HFF-Myc (cell line): ENCODE data around the gene PRKCE.

Source experiments
- DNase-seq: peaks from one replicate; pipeline ENCODE4 v3.0.0-alpha.2; 2011; ENCODE audit warnings: low read depth; ENCODE audit errors: extremely low read depth
- H3K4me3 ChIP-seq: replicated peaks from 2 replicates; pipeline ENCODE4 v1.5.1; 2011; ENCODE audit warnings: low read depth, mild to moderate bottlenecking, control low read depth, low read length
- CTCF ChIP-seq: IDR thresholded peaks from 2 replicates; pipeline ENCODE4 v1.5.1; 2012; ENCODE audit warnings: mild to moderate bottlenecking, low read depth, low read length, control low read depth; ENCODE audit errors: missing control alignments

Gene PRKCE

DNA sequence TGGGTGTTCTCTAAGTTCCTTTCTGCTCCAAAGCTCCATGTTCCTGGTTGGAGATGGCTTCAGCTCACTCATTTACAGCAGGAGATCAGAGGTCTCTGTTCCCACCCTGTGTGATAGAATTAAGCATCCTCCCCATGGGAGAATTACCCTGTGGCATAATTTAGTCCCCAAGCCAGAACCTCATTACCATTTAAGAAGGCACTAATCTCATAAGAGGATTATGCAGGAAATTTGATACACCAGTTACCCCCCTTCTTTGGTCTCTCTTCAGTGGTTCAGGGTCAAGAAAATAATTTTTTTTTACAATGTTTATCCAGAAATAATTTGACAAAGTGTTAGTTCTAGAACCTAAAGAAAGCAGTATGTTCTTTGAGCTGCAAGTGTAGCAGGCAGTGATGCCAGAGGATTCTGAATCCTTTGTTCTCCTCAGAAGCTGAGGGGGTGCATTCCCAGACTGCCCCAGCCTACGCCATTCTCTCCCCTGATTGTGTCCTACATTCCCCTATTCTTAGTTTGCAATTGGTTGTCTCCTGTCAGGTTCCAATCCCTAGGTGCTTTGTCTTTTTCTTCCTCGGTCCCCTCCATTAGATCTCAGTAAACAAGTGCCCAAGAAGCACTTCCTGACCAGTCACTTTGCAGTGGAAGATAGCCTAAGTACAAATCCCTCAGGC, 163.6 kb downstream of the PRKCE start:
- no peak for TF ChIP-seq CTCF
- H3K4me3 ChIP-seq: no peak overlapping the region
- no peak for DNase-seq

GRCh38 chr2:45816272-45816671, 164.8 kb downstream of the PRKCE start:
- DNase-seq: no peak
- no peak for TF ChIP-seq CTCF
- no peak overlapping the region for H3K4me3 ChIP-seq

GRCh38 chr2:45818591-45818990, 167.1 kb downstream of the PRKCE start:
- DNase-seq: no peak
- TF ChIP-seq CTCF: no peak
- H3K4me3 ChIP-seq: no peak overlapping the region

GRCh38 chr2:45820048-45820447, 168.6 kb downstream of the PRKCE start:
- no peak for DNase-seq
- no peak overlapping the region for H3K4me3 ChIP-seq
- TF ChIP-seq CTCF: no peak

DNA sequence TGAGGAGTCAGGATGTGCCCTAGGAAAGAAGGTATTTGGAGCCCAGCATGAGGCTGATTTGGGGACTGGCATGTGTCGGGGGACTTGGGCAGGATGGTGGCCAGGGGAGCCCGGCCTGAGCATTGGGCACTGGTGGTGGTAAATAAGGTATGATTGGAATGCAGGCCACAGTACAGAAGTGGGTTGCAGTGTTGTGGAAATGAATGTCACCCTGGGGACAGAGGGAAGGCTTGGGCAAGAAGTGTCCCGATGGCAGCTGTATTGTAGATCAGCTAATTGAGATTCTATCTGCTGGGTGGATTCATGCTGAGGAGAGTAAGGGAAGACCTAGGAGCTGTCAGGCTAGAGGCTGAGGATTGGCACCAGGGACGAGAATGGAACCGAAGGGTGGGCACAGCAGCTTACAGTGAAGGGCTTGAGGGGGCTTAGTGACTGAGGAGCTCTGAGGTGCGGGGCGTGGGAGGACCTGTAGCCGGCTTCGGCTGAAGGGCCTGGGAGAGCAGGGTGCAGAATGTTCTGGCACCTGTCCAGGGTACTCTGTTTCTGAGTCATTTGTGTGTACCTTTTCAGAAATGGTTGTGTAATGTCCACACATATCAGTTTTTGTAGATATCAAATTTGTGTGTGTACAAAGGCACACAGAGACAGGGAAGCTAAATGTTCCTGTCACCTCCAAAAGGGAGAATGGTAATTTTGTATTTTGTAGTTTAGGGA, 170.2 kb downstream of the PRKCE start:
- no peak for DNase-seq
- no peak for TF ChIP-seq CTCF
- no peak overlapping the region for H3K4me3 ChIP-seq

DNA sequence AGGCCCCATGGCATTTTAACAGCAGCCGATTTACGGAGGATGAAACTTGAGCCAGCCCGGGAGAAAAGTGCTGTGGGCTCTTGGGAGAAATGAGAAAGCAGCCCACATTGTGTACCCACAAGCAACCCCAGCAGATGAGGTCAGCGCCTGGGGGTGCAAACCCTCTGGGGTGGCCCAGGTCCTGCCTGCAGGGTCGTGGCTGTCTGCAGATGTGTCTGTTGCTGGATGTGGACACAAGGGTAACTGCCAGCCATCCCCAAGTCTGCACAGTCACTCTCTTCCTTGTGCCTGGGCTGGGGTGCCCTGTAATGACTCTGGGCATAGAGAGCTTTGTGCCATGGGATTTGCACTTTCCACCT, 170.8 kb downstream of the PRKCE start:
- no peak overlapping the region for H3K4me3 ChIP-seq
- TF ChIP-seq CTCF: no peak
- DNase-seq: no peak
